T-cell (primary cell): Measurements from ENCODE around the gene PFKFB3. TPM values are rescaled to one million over a fixed set of nuclear protein-coding genes. Genes with fewer than 3 reads are reported as not detected.

Experiments
- total RNA-seq, 35 experiments: library from RNA in 6 of 35; stranded (reverse) in 6 of 35; fragments of 120-200 nt in 1 of 35; gene quantifications; one replicate each; pipeline versions ENCODE4 v1.2.1 to v1.2.4 and lab custom pipeline; 2013 to 2026

Gene PFKFB3
- total RNA-seq, 5 donors from 2014 or later (not counting 1 experiment from before 2014, with no cell fraction given), result 48.7 to 99.2 (median 93.9) TPM

Other genes with a start within 250 kb of the PFKFB3 start
- gene IL15RA, start 225.4 kb upstream of the PFKFB3 start, total RNA-seq, result 10 to 100 TPM; 10.1 to 18.2 (median 10.8) TPM
- gene IL2RA, start 140.6 kb upstream of the PFKFB3 start, total RNA-seq, result 10 to 100 TPM; 19.9 to 40.4 (median 28.1) TPM
- 100 to 1,000 TPM; 119 to 148 (median 127) TPM for gene RBM17, start 113.9 kb upstream of the PFKFB3 start, total RNA-seq